ENCODE results near the gene TGFB1.
A peak's percentile ranks its signal among the peaks of the same experiment; 100 is the strongest.
"Not testable (repeated sequence)": the region's sequence is repeated elsewhere in the genome, so short reads cannot be mapped to it uniquely, and the experiment has no call there.

TGFB1 gene

DNA sequence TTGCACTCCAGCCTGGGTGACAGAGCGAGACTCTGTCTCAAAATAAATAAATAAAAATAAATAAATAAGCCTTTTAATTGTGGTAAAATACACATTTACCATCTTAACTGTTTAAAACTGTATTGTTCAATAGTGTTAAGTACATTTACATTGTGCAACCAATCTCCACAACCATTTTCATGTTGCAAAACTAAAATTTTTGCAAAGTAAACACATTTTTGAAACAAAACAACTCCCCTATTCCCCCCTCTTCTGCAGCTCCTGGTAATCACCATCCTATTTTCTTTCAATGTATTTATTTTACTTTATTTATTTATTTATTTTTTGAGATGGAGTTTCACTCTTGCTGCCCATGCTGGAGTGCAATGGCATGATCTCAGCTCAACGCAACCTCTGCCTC lies 16.0 kb upstream of the TGFB1 start:
- no peak for DNase-seq (ENCODE audit: low spot score)

GRCh38 chr19:41367848-41368301 lies 14.2 kb upstream of the TGFB1 start:
- no peak for DNase-seq (ENCODE audit: low spot score)

GRCh38 chr19:41366089-41366488 lies 12.4 kb upstream of the TGFB1 start:
- DNase-seq (ENCODE audit: low spot score): peak; percentile 47

- no peak for DNase-seq (ENCODE audit: low spot score)
Measured at GRCh38 chr19:41364524-41365391, 11.0 kb upstream of the TGFB1 start.

GRCh38 chr19:41363753-41364523 lies 10.2 kb upstream of the TGFB1 start, which contains the start of gene B9D2:
B9D2 (minus strand) TSS chr19:41364149; CDS start chr19:41363519, 630 bp downstream.
- peak; percentile 98 for DNase-seq (ENCODE audit: low spot score)

- no peak for DNase-seq (ENCODE audit: low spot score)
Measured at GRCh38 chr19:41363371-41363752, 9.6 kb upstream of the TGFB1 start.

GRCh38 chr19:41362143-41362847 lies 8.6 kb upstream of the TGFB1 start:
- DNase-seq (ENCODE audit: low spot score): no peak

GRCh38 chr19:41359741-41360140 lies 6.0 kb upstream of the TGFB1 start:
- no peak for DNase-seq (ENCODE audit: low spot score)

GRCh38 chr19:41357746-41358145 lies 4.0 kb upstream of the TGFB1 start:
- DNase-seq (ENCODE audit: low spot score): no peak

DNA sequence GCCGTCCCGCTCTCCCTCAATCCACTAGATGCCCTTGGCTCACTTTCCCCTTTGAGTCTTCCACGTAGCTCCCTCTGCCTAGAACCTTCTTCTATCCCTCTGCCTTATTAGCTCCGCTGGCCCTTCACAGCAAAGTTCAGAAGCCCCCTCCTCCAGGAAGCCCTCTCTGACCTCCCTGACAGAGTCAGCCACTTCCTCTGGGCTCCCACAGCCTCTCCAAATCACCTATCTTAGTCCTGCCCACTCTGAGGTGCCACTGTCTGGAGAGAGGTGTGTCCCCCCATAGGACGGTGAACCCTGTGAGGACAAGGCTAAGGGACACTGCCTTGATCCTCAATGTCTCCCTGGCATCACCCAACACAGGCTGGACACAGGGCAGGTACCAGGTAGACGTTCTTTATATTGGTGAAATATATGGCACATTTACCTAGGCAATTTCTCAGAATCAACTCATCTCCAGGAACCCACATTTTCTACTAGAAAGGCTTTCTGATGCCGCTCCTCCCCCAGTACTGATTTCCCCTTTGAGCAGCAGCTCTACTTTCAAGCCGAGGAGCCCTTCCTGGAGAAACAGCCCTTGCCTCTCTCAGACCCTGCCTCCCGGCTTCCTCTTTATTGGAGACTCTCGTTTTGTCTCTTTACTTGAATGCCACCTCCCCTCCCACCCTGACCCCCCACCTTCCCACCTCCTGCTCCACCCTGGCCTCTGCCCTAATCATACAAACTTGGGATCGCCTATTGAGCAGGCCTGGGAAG lies 3.4 kb upstream of the TGFB1 start:
- no peak for DNase-seq (ENCODE audit: low spot score)

- no peak for DNase-seq (ENCODE audit: low spot score)
Measured at GRCh38 chr19:41355802-41356201, 2.1 kb upstream of the TGFB1 start.

GRCh38 chr19:41355035-41355434 lies 1.3 kb upstream of the TGFB1 start:
- no peak for DNase-seq (ENCODE audit: low spot score)

DNA sequence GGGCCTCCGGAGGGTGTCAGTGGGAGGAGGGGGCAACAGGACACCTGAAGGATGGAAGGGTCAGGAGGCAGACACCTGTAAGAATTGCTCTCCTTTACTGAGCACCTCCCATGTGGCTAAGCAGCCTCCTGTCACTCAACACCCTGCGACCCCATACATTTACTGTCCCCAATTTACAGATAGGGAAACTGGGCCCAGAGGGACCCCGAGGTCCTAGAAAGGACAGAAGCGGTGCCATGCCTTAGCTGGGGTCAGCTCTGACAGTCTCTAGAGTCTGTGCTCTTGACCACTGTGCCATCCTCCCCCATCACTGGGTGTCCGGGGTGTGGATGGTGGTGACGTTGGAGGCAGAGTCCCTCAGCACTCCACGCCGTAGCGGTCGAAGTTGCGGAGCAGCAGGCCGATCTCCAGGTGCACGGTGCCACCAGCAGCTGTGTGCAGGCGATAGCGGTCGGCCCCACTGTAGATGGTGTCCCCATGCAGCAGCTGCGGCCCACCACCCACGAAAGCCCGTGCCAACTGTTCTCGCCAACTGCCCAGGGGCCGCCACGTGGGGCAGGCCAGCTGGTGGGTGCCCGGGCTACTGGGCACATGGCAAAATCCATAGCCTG lies 726 bp upstream of the TGFB1 start:
- no peak for DNase-seq (ENCODE audit: low spot score)

DNA sequence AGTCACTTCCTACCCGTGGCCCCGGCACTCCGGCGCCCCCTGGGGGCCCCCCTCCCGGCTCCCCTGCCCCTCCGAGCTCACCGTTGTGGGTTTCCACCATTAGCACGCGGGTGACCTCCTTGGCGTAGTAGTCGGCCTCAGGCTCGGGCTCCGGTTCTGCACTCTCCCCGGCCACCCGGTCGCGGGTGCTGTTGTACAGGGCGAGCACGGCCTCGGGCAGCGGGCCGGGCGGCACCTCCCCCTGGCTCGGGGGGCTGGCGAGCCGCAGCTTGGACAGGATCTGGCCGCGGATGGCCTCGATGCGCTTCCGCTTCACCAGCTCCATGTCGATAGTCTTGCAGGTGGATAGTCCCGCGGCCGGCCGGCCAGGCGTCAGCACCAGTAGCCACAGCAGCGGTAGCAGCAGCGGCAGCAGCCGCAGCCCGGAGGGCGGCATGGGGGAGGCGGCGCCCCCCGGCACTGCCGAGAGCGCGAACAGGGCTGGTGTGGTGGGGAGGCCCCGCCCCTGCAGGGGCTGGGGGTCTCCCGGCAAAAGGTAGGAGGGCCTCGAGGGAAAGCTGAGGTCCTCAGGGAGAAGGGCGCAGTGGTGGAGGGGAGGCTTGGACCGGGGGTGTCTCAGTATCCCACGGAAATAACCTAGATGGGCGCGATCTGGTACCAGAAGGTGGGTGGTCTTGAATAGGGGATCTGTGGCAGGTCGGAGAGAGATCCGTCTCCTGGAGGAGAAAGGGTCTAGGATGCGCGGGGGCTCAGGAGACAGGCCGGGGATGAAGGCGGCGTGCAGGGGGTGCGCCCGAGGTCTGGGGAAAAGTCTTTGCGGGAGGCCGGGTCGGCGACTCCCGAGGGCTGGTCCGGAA lies 885 bp downstream of the TGFB1 start:
- DNase-seq (ENCODE audit: low spot score): peak; percentile 89

DNA sequence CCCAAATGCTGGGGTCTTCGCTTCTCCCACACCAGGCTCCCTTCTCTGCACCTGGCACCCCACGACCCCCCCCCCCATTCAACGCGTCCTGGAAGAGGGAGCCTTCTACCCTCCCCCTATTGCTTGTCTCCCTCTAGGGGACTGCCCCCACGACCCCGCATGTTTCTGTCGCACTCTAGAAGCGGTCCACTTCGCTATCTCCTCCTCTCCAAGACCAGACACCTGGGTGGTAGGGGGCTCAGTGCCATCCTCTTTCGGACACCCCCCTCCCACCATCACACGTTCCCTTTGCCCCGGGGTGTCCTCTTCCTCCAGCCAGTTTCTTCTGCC lies 1.5 kb downstream of the TGFB1 start:
- DNase-seq (ENCODE audit: low spot score): no peak

DNA sequence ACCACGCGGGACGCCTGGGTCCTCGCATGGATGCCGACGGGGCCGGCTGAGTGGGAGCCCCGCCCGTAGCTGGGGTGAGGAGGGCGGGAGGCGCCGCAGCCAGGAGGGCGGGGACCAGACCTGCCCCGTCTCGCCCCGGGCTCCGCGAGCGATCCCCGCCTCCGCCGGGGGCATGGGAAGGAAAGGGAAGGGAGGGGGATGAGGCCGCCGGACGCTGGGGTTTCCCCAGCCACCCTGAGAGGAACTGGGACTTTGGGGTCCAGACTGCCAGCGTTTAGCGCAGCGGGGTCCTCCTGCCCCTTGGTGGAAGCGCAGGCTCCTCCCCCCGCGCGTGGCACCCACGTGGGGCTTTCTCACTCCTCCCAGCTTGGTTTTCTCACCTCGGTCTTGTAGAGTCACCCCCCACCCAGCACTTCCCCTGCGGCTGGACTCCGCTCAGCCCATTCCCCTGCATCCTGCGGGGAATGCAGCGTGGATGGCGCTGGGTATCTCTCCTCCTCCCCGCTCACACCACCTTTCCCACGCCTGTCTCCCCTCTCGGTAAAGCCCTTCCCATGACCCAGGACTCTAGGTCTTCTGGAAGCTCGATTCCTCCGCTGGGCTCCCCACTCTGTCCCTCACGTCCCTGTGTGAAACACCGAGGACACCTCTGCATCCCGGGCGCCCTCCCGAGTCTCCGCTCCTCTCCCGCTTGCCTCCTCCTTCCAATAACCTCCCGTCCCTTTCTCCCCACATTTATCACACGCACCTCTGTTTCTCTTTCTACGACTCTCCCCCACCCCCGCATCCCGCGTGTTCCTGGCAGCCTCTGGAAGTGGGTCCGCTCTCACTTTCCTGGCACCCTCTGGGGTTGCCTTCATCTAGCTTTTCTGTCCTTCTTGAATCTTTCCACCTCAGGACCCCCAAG lies 2.1 kb downstream of the TGFB1 start:
- peak; percentile 89 for DNase-seq (ENCODE audit: low spot score)

DNA sequence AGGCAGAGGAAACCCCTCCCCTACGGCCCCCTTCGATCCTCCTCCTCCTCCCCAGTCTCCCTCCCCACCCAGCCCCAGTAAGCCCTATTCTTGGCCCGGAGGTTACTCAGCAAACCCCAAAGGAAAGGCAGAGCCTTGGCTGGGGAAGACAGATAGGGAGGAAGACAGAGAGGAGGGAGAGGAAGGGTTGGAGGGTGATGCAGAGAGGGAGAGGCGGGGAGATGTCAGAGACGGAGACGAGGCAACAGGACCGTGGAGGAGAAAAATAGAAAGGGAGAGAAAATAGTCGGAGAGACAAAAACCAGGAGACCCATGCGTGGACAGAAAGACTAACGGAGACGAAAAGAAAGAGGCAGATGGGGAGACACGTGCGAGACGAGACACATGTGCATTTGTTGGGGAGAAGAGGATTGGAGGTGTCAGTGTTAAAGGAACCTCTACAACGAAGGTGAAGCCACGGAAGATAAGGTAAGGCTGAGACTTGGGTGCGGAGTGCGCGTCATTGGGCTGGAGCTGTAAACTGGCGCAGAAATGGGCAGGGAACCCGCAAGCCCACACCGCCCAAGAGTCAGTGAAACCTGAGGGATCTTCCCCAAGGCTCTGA lies 2.9 kb downstream of the TGFB1 start:
- DNase-seq (ENCODE audit: low spot score): no peak

- not testable (repeated sequence) for DNase-seq (ENCODE audit: low spot score)
Measured at GRCh38 chr19:41346916-41347315, 6.8 kb downstream of the TGFB1 start.

DNA sequence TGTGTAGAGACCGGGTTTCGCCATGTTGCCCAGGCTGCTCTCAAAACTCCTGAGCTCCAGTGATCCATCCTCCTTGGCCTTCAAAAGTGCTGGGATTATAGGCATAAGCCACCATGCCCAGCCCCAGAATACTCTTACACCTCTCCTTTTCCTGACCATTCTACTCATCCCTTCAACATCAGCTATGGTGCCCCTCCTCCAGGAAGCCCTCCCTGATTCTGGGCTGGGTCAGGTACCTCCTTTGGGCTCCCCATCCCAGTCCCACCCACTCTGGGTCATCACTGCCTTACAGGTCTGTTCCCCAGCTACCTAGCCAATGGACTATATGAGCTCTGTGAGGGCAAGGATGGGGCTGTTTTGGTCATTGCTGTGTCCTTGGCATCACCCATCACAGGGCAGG lies 9.6 kb downstream of the TGFB1 start:
- DNase-seq (ENCODE audit: low spot score): no peak
